CD4-positive, alpha-beta memory T cell (primary cell): ENCODE measurements around the gene C3orf33. TPM values are rescaled to one million over a fixed set of nuclear protein-coding genes. Genes with fewer than 3 reads are reported as not detected.
"Not testable (repeated sequence)": the region's sequence is repeated elsewhere in the genome, so short reads cannot be mapped to it uniquely, and the experiment has no call there.

ENCODE experiments used
- CTCF ChIA-PET: fragments of 350-600 bp; sonication (Branson Sonifier 250); formaldehyde crosslinking; loops from one replicate; lab custom pipeline; 2021; ENCODE audit warnings: inconsistent platforms; ENCODE audit not compliant: partially characterized antibody; lab: Charles Lee
- POLR2A ChIA-PET: fragments of 350-600 bp; sonication (Branson Sonifier 250); formaldehyde crosslinking; loops from one replicate; lab custom pipeline; 2021; ENCODE audit not compliant: partially characterized antibody; lab: Charles Lee
- DNase-seq, 5 donors: peaks; one replicate each; pipeline versions ENCODE4 v3.0.0 to v3.0.0-alpha.2; 2020 to 2022; ENCODE audit warnings: mixed read lengths in 1 of 5
- H3K27ac ChIP-seq: one replicate; pipeline ENCODE4 v1.7.0; 2013; ENCODE audit warnings: low read depth, low read length
- H3K27me3 ChIP-seq: 2 replicates; pipeline ENCODE4 v1.7.0; 2013; ENCODE audit warnings: mild to moderate bottlenecking, low read length, moderate library complexity; ENCODE audit not compliant: insufficient read depth
- H3K36me3 ChIP-seq: 2 replicates; pipeline ENCODE4 v1.7.0; 2013; ENCODE audit warnings: mild to moderate bottlenecking, low read length, moderate library complexity; ENCODE audit not compliant: insufficient read depth
- H3K4me1 ChIP-seq: 2 replicates; pipeline ENCODE4 v1.7.0; 2013; ENCODE audit warnings: mild to moderate bottlenecking, low read length, moderate library complexity; ENCODE audit not compliant: insufficient read depth
- H3K4me3 ChIP-seq, 2 donors: one replicate each; pipeline ENCODE4 v1.7.0; 2013; ENCODE audit warnings: low read length in 2 of 2, mild to moderate bottlenecking in 1 of 2
- H3K9me3 ChIP-seq, 2 donors: one replicate each; pipeline ENCODE4 v1.7.0; 2013; ENCODE audit warnings: low read length in 2 of 2, control low read depth in 1 of 2; ENCODE audit not compliant: control insufficient read depth in 1 of 2
- H3K27ac Mint-ChIP-seq, 7 donors: one replicate each; pipeline ENCODE4 v1.8.0; 2020 to 2021; ENCODE audit warnings: mixed read lengths in 7 of 7, mild to moderate bottlenecking in 6 of 7, inconsistent platforms in 3 of 7, moderate library complexity in 3 of 7
- H3K27me3 Mint-ChIP-seq, 2 donors: one replicate each; pipeline ENCODE4 v1.8.0; 2020 to 2021; ENCODE audit warnings: mixed read lengths in 2 of 2
- H3K36me3 Mint-ChIP-seq, 2 donors: one replicate each; pipeline ENCODE4 v1.8.0; 2020 to 2021; ENCODE audit warnings: mixed read lengths in 2 of 2, inconsistent platforms in 1 of 2, mild to moderate bottlenecking in 1 of 2
- H3K4me1 Mint-ChIP-seq, 4 donors: one replicate each; pipeline ENCODE4 v1.8.0; 2020 to 2021; ENCODE audit warnings: mixed read lengths in 4 of 4, mild to moderate bottlenecking in 1 of 4
- H3K4me3 Mint-ChIP-seq, 8 donors: one replicate each; pipeline ENCODE4 v1.8.0; 2020 to 2021; ENCODE audit warnings: mixed read lengths in 8 of 8, mild to moderate bottlenecking in 7 of 8, moderate library complexity in 6 of 8, inconsistent platforms in 3 of 8
- H3K9me3 Mint-ChIP-seq, 8 donors: one replicate each; pipeline ENCODE4 v1.8.0; 2020 to 2021; ENCODE audit warnings: mixed read lengths in 8 of 8, mild to moderate bottlenecking in 5 of 8, inconsistent platforms in 3 of 8, moderate library complexity in 1 of 8
- intact Hi-C: fragments of 100-400 bp; cut with micrococcal nuclease; formaldehyde crosslinking; loops from one replicate; pipeline ENCODE4 v1.15.1; 2023
- polyA plus RNA-seq, 2 donors: library from polyadenylated mRNA; unstranded; fragments of 300-500 nt; fragmentation: Illumina TruSeq; gene quantifications; one replicate each; pipeline ENCODE4 v1.2.3, GENCODE V29; 2021
- total RNA-seq, 2 experiments: library from RNA; stranded (reverse); gene quantifications; one replicate each; pipeline ENCODE4 v1.2.3, GENCODE V29; 2021

Gene C3orf33
- total RNA-seq (1 to 10 TPM; 3.1 to 3.4 TPM), polyA plus RNA-seq (1 to 10 TPM; 3.7 to 4.6 TPM)

GRCh38 chr3:155805802-155806618 lies at the start of gene C3orf33:
C3orf33 (minus strand) TSS chr3:155806278; CDS start chr3:155806252, 26 bp downstream.
- POLR2A ChIA-PET: interaction anchor here (0.6 to 2.6 kb wide), 16 partner anchors 10 to 1369 kb away, joined by 3 to 43 read pairs (median 3); partner anchors contain the start of genes CCNL1, GMPS and SLC33A1
- Histone ChIP-seq H3K9me3 (no peaks in the 10 kb centered on the region), H3K27me3 (no peaks in the 10 kb centered on the region), H3K4me1 (peaks cover 11% of the 10 kb centered on the region), H3K27ac (peak within 1 kb of the TSS; percentile 74), H3K4me3 (peak within 1 kb of the TSS; percentile 47 to 72), H3K36me3 (no peaks in the 10 kb centered on the region)
- Mint-ChIP-seq H3K4me3 (peak within 1 kb of the TSS; percentile 88 to 94 (median 91)), H3K27me3 (peaks cover 7 to 8% of the 10 kb centered on the region in 2 donors), H3K9me3 (no peaks in the 10 kb centered on the region), H3K4me1 (peaks cover 12 to 15% (median 14%) of the 10 kb centered on the region in 4 donors), H3K36me3 (peaks cover 4 to 10% of the 10 kb centered on the region in 2 donors), H3K27ac (peak within 1 kb of the TSS; percentile 55 to 93 (median 87))
- peak; percentile 75 to 84 (median 76) for DNase-seq
- CTCF ChIA-PET: interaction anchor here (0.6 to 2.9 kb wide), 75 partner anchors 8 to 1524 kb away, joined by 3 to 56 read pairs (median 5); partner anchors contain the start of genes DHX36, GMPS, PLCH1 and SLC33A1
- intact Hi-C loops: loop anchor here (1.0 to 5.0 kb wide), 3 partner anchors 48 to 116 kb away; partner anchors contain the start of genes GMPS and SLC33A1

GRCh38 chr3:155854141-155854940 lies 48.3 kb upstream of the C3orf33 start, which contains the start of gene SLC33A1:
SLC33A1 (minus strand) TSS chr3:155854427; CDS start chr3:155853997, 430 bp downstream.
- Histone ChIP-seq H3K27ac (peak within 1 kb of the TSS; percentile 77), H3K4me1 (peaks cover 44% of the 10 kb centered on the region), H3K27me3 (no peaks in the 10 kb centered on the region), H3K4me3 (peak within 1 kb of the TSS; percentile 98), H3K36me3 (no peaks in the 10 kb centered on the region), H3K9me3 (no peaks in the 10 kb centered on the region)
- Mint-ChIP-seq H3K9me3 (peaks cover 0 to 4% (median 0%) of the 10 kb centered on the region in 8 donors), H3K4me1 (peaks cover 27 to 58% (median 38%) of the 10 kb centered on the region in 4 donors), H3K27me3 (no peaks in the 10 kb centered on the region), H3K27ac (peak within 1 kb of the TSS; percentile 94 to 100 (median 99)), H3K4me3 (peak within 1 kb of the TSS; percentile 89 to 98 (median 96)), H3K36me3 (peaks cover 6 to 26% of the 10 kb centered on the region in 2 donors)
- CTCF ChIA-PET: interaction anchor here (1.6 to 6.2 kb wide), 6 partner anchors 9 to 48 kb away, joined by 4 to 56 read pairs (median 8); partner anchors contain the start of gene C3orf33
- intact Hi-C loops: loop anchor here (1.0 to 10.0 kb wide), 9 partner anchors 8 to 1530 kb away; partner anchors contain the start of genes C3orf33, CCNL1, DHX36 and GMPS
- DNase-seq: peak; percentile 99
- POLR2A ChIA-PET: interaction anchor here (0.6 to 2.8 kb wide), 13 partner anchors 8 to 1320 kb away, joined by 3 to 61 read pairs (median 4); partner anchors contain the start of genes C3orf33, CCNL1, GMPS and PLCH1

- Mint-ChIP-seq H3K9me3 (peaks cover 0 to 4% (median 0%) of the 10 kb centered on the region in 8 donors), H3K4me1 (peaks cover 31 to 62% (median 42%) of the 10 kb centered on the region in 4 donors), H3K4me3 (peak overlapping the region; percentile 89 to 98 (median 96)), H3K27me3 (no peaks in the 10 kb centered on the region), H3K36me3 (peaks cover 6 to 29% of the 10 kb centered on the region in 2 donors), H3K27ac (peak overlapping the region; percentile 94 to 100 (median 99))
- ChIA-PET CTCF (interaction anchor here (1.6 to 6.2 kb wide), 7 partner anchors 10 to 47 kb away, joined by 3 to 56 read pairs (median 8); partner anchors contain the start of gene C3orf33), POLR2A (interaction anchor here (0.6 to 2.8 kb wide), 14 partner anchors 9 to 1321 kb away, joined by 3 to 61 read pairs (median 4); partner anchors contain the start of genes C3orf33, CCNL1, GMPS and PLCH1)
- Histone ChIP-seq H3K4me3 (peak overlapping the region; percentile 98), H3K4me1 (peaks cover 52% of the 10 kb centered on the region), H3K27ac (peak overlapping the region; percentile 77), H3K27me3 (no peaks in the 10 kb centered on the region), H3K9me3 (no peaks in the 10 kb centered on the region), H3K36me3 (no peaks in the 10 kb centered on the region)
- DNase-seq: peak in 3 of 5 donors; percentile 6 to 50 (median 29)
- intact Hi-C loops: loop anchor here (1.0 to 10.0 kb wide), 9 partner anchors 9 to 1529 kb away; partner anchors contain the start of genes C3orf33, CCNL1, DHX36 and GMPS
Observed at GRCh38 chr3:155853214-155854140, 47.4 kb upstream of the C3orf33 start.

- H3K4me3 Mint-ChIP-seq: peak overlapping the region; percentile 89 to 98 (median 96)
- H3K4me1 ChIP-seq: peaks cover 60% of the 10 kb centered on the region
- no peaks in the 10 kb centered on the region for H3K27me3 ChIP-seq
- H3K27ac Mint-ChIP-seq: peak overlapping the region in 6 of 7 donors; percentile 24 to 99 (median 96)
- intact Hi-C loops: loop anchor here (10.0 kb wide), 2 partner anchors 822 to 962 kb away; partner anchors contain the start of gene TIPARP
- peaks cover 10 to 35% of the 10 kb centered on the region in 2 donors for H3K36me3 Mint-ChIP-seq
- ChIA-PET POLR2A (interaction anchor here (0.6 to 2.8 kb wide), 3 partner anchors 10 to 1308 kb away, joined by 3 to 61 read pairs (median 13); partner anchors contain the start of genes CCNL1 and GMPS), CTCF (interaction anchor here (1.6 to 6.2 kb wide), 6 partner anchors 11 to 46 kb away, joined by 3 to 56 read pairs (median 8); partner anchors contain the start of gene C3orf33)
- H3K4me1 Mint-ChIP-seq: peaks cover 37 to 72% (median 50%) of the 10 kb centered on the region in 4 donors
- H3K4me3 ChIP-seq: peak overlapping the region; percentile 98
- H3K27ac ChIP-seq: peak overlapping the region; percentile 77
- peaks cover 0 to 4% (median 0%) of the 10 kb centered on the region in 8 donors for H3K9me3 Mint-ChIP-seq
- no peaks in the 10 kb centered on the region for H3K27me3 Mint-ChIP-seq
- no peaks in the 10 kb centered on the region for H3K9me3 ChIP-seq
- DNase-seq: no peak
- no peaks in the 10 kb centered on the region for H3K36me3 ChIP-seq
Observed at GRCh38 chr3:155852341-155852740, 46.3 kb upstream of the C3orf33 start.

- Mint-ChIP-seq H3K4me1 (peaks cover 42 to 79% (median 61%) of the 10 kb centered on the region in 4 donors), H3K4me3 (peak overlapping the region in 5 of 8 donors; percentile 2 to 83 (median 44)), H3K36me3 (peaks cover 15 to 40% of the 10 kb centered on the region in 2 donors), H3K27ac (peak overlapping the region in 2 of 7 donors; percentile 8 to 17)
- intact Hi-C loops, H3K9me3 ChIP-seq, H3K27me3 Mint-ChIP-seq, H3K9me3 Mint-ChIP-seq, H3K4me3 ChIP-seq, H3K36me3 ChIP-seq, DNase-seq, H3K27me3 ChIP-seq, H3K27ac ChIP-seq: not testable (repeated sequence)
- peaks cover 79% of the 10 kb centered on the region for H3K4me1 ChIP-seq
- CTCF ChIA-PET: interaction anchor here (0.7 to 6.2 kb wide), 3 partner anchors 22 to 166 kb away, joined by 4 to 56 read pairs (median 4); partner anchors contain the start of gene C3orf33
- POLR2A ChIA-PET: interaction anchor here (1.5 kb wide), 1 partner anchor 20 kb away, joined by 3 read pairs; no protein-coding TSS in a partner anchor
Observed at GRCh38 chr3:155849404-155849803, 43.3 kb upstream of the C3orf33 start.
